Body of pancreas (tissue), 4 donors: ENCODE data around the gene SPAG8.

Experiments used
- POLR2A ChIP-seq, 3 donors: fragments of 450-650 bp; IDR thresholded peaks; one replicate each; pipeline ENCODE4 v1.6.1; 2016; ENCODE audit warnings: antibody characterized with exemption in 3 of 3, mild to moderate bottlenecking in 2 of 3
- TF ChIP-seq, protein P1 (sequence below), 7 experiments: fragments of 450-650 bp in 4 of 7; fragments of 200-600 bp in 3 of 7; sonication (generic) in 3 of 7; IDR thresholded peaks; one replicate each; pipeline ENCODE4 v1.5.1; 2016 to 2019; ENCODE audit warnings: antibody characterized with exemption in 7 of 7

DNA sequence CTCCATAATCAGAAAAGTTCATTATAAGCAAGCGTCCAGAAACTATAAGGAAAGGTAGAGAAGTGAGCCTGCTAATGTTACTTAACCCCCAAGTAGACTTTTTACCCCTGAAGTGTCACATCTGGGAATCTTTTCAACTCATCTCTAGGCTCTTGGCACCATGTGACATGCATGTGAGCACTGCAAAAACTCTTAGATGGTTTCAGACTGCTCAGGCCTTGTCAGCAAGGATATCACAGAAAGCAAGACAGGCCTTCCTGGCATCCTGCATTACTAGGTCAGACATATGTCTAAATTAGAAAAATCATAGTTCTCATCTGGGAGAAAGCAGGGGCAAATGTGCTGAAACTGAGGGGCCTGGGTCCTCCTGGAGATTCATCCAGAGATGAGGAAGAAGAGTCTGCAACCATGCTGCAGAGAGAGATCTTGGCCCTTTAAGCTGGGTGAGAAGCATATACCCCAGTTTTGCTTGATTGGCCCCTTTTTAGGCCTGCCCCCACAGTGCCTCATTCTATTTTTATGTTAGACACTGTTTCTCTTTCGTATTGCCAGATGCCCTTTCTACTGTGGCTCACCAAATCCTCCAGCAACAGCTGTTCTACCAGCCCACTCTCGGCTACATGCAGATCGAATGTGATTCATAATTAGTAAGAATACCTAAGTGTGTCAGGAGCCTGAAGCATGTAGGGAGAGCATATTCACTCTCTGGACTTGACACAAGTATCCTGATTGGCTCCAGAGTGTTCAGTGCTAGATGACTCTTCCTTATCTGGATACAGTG, 35.9 kb upstream of the SPAG8 start:
- TF ChIP-seq, protein P1, sequence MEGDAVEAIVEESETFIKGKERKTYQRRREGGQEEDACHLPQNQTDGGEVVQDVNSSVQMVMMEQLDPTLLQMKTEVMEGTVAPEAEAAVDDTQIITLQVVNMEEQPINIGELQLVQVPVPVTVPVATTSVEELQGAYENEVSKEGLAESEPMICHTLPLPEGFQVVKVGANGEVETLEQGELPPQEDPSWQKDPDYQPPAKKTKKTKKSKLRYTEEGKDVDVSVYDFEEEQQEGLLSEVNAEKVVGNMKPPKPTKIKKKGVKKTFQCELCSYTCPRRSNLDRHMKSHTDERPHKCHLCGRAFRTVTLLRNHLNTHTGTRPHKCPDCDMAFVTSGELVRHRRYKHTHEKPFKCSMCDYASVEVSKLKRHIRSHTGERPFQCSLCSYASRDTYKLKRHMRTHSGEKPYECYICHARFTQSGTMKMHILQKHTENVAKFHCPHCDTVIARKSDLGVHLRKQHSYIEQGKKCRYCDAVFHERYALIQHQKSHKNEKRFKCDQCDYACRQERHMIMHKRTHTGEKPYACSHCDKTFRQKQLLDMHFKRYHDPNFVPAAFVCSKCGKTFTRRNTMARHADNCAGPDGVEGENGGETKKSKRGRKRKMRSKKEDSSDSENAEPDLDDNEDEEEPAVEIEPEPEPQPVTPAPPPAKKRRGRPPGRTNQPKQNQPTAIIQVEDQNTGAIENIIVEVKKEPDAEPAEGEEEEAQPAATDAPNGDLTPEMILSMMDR (IDR thresholded peaks at IDR 0.05), result no peak
- TF ChIP-seq POLR2A (IDR thresholded peaks at IDR 0.05), result no peak
